ENCODE results near the gene BCLAF1.
"Not testable (repeated sequence)": the region's sequence is repeated elsewhere in the genome, so short reads cannot be mapped to it uniquely, and the experiment has no call there.

The BCLAF1 gene

DNA sequence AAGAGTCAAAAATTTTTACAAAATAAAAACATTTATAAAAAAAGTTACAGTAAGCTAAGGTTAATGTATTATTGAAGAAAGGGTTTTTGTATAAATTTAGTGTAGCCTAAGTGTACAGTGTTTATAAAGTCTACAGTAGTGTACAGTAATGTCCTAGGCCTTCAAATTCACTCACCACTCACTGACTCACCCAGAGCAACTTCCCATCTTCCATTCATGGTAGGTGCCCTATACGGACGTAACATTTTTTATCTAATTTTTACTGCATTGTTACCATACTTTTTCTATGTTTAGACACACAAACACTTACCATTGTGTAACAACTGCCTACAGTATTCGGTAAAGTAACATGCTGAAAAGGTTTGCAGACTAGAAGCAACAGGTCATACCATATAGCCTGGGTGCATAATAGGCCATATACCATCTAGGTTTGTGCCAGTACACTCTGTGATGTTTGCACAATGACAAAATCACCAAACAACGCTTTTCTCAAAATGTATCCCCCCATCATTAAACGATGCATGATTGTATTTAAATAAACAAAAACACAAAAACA lies 45.5 kb downstream of the BCLAF1 start:
- DNase-seq: no peak

- DNase-seq: no peak
Observed at GRCh38 chr6:136236466-136237293, 53.0 kb downstream of the BCLAF1 start.

DNA sequence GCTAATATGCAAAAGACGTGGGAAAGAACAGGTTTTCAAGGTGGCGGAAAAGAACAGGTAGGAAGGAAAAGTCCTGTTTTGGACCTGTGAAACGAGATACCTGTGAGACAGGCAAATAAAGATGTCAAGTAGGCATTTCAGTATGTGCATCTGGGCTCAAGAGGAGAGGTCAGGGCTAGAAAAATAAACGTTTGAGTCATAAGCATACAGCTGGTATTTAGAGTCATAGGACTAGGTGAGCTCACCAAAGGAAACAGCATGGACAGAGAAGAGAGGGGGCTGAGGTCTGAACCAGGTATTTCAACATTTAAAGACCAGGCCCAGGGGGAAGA lies 54.4 kb downstream of the BCLAF1 start:
- DNase-seq: no peak

DNA sequence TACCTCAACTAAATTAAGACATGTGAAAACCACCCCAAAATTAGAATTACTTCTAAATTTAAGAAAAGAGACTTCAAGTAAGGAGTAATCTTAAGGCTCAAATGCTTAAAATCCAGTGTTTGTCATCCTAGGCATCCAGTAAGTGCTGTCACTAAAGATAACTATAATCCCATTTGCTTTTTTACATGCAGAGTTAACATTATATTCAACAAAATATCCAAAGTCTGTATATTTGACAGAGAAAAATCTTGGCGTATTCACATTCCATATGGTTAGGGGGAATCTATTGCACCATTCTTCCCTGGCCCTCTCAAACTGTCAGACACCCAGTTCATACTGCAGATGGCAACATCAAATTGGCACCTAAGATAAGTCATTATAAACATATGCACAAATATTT lies 56.9 kb downstream of the BCLAF1 start:
- DNase-seq: no peak

GRCh38 chr6:136230219-136230853 lies 59.3 kb downstream of the BCLAF1 start:
- DNase-seq: no peak

GRCh38 chr6:136228814-136229213 lies 60.8 kb downstream of the BCLAF1 start:
- DNase-seq: no peak

DNA sequence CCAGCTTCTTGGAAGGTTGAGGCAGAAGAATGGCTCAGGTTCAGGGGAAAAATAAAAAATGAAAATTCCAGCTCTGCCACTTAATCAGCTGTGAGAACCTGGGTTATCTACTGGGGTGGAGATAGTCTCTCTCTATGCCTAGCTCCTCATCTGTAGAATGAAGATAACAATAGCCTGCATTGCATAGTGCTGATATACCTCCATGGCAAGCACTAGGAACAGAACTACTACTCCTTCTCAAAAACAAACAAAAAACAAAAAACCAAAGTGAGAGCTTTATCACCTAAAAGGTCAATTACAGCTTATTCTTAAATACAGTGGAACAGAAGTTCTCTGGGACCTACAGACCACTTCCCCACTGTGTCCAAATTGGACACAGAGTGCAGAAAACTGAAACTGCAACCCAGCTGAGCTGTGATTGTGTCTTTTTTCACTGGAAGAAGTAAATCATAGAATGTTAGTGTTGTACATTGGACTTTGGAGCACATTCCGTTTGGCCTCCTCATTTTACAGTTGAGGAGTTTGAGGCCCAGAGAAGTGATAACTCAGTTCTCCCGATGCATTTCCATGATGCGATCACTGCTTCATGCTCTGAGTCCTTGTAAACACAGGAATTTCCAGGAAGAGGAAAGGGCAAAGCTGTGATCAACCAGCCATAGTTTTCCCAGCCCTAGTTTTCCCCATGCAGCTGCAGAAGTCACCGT lies 62.8 kb downstream of the BCLAF1 start:
- DNase-seq: no peak

- DNase-seq: peak; percentile 41
Observed at GRCh38 chr6:136226027-136226673, 63.5 kb downstream of the BCLAF1 start.

DNA sequence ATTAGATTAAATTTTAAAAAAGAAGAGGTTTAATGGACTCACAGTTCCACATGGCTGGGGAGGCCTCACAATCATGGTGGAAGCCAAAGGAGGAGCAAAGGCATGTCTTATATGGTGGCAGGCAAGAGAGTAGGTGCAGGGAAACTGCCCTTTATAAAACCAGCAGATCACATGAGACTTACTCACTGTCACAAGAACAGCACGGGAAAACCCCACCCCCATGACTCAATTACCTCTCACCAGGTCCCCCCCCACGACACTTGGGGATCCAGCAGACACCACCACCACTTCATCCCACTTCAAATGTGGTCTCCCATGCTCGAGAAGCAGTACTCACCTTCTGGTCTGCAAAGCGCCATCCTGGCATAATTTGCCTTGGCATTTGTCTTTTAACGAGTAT lies 64.2 kb downstream of the BCLAF1 start:
- no peak for DNase-seq

- DNase-seq: not testable (repeated sequence)
Observed at GRCh38 chr6:136224974-136225373, 64.7 kb downstream of the BCLAF1 start.

DNA sequence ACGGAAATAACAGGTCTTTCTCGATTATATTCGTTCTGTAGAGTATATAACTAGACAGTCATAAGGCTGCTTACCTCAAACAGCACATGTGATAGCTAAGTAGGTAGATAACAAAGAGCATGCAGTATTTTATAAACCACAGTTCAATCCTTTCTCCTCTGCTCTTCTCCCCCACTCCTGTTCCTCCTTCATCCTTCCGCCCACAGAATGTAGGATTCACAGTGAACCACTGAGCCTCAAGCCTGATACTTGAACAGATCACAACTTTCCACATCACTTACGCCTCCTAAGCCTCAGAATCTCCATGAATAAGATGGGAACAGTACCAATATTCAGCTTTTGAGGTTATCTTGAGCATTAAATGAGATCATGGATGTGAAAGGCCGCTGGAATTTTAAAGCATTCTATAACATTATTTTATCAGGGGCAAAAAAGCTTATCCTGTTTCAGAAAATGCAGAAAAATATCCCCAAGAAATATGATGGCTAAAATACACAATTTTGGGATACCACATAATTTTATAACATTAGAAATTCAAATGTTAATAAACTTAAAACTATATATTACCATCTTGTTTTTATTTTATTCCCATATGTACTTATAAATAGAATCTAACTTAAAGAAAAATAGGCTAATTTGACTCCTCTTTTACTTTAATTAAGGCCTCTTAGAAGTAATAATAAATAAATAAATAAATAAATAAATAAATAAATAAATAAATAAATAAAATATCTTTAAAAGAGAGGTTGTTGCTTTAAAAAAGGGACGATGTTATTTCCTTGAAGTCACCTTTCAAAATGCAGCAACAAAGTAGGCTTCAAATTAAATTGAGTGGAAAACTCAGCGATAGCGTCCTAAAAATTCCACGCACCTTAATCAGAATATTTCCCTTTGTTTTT lies 72.9 kb downstream of the BCLAF1 start:
- DNase-seq: no peak

DNA sequence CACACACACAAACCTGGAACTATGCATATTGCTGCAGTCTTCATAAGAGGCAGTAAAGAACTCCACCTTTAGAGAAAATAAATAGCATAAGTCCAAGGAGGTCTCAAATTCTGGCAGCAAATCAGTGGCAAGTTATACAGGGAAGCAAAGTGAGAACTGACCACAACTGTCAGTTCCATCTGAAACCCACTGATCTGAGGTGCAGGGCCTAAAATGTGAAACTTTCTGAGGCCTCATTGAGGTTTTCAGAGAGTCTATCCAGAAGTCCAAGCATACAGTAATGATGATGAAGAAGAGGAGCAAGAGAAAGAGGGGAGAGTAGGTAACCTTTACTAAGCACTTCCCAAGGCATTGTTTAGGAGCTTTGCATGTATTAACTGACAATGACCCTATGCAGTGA lies 75.8 kb downstream of the BCLAF1 start:
- no peak for DNase-seq

DNA sequence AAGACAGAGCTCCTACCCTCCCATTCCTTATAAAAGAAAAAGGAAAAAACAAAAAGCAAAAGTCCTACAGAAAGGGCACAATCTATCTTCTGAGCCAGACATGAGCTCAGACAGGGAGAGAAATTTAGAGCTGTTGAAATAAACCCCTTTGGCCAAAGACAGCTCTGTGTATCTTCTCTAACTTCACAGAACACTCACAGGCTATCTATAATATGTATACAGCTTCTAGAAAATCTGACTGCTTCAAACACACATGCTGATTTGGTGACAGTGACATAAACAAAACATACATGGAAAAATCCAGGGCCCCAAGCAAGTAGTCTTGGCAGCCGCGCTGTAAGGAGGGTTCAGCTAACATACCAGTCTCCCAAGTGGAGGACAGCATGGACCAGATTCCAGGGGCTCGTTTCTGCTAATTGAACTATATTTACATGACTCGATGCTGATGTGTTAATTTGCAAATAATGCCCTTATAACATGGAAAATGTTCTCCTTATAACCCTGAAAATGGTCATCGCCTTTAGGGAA lies 76.6 kb downstream of the BCLAF1 start:
- DNase-seq: no peak

DNA sequence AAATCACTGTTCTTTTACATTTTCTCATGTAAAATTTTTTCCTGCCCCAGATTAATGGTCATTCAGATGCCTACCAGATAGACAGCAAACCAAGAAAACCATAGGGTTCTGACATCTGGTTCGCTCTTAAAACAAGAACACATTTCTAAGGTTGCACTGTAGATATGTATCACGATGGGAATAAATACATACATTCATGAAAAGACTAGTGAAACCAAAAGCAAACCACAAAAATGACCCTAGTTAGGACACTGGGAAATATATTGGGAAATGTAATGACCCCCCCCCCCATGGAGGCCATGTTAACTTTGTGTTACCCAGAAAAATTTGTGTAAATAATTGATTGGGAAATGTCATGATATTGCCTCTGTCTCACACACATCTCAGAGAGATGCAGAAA lies 77.0 kb downstream of the BCLAF1 start:
- DNase-seq: no peak

GRCh38 chr6:136210398-136211165 lies 79.1 kb downstream of the BCLAF1 start:
- DNase-seq: no peak

- no peak for DNase-seq
Observed at GRCh38 chr6:136209496-136209895, 80.2 kb downstream of the BCLAF1 start.

DNA sequence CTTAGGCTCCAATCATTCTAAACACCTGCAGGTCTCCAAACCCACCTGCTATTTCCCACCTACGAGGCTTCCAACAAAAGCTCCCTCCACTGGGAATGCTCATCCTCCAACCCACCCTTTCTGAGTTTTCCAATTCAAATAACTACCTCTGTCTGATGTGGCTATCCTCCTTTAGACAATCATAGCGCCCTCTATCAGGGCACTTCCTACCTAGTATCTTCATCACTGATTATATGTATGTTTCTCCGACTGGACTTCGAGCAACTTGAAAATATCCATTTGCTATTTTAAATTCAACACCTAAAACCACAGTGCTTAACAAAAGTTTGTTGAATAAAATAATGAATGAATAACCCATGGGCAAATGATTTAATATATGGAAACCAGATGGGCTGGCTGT lies 80.9 kb downstream of the BCLAF1 start:
- DNase-seq: no peak

All from activated gamma-delta T cell treated with Interleukin-2 at 50 U/mL for 16 hours (primary cell).